Measurements from ENCODE around the gene KRTAP4-8. TPM values are rescaled to one million over a fixed set of nuclear protein-coding genes. Genes with fewer than 3 reads are reported as not detected.
"Not testable (repeated sequence)": the region's sequence is repeated elsewhere in the genome, so short reads cannot be mapped to it uniquely, and the experiment has no call there.

KRTAP4-8 gene
- polyA plus RNA-seq, 1 donor: not detected

GRCh38 chr17:41107941-41108450 lies 10.1 kb upstream of the KRTAP4-8 start:
- DNase-seq: no peak

- not testable (repeated sequence) for DNase-seq
Measured at GRCh38 chr17:41105347-41105746, 7.4 kb upstream of the KRTAP4-8 start, which contains the start of gene KRTAP4-9. Gene KRTAP4-9, plus strand, starts transcription at chr17:41105389. Its CDS starts 0 bp downstream, at chr17:41105389.

GRCh38 chr17:41104386-41105038 lies 6.6 kb upstream of the KRTAP4-8 start:
- DNase-seq: not testable (repeated sequence)

- DNase-seq: no peak
Measured at GRCh38 chr17:41103896-41104295, 6.0 kb upstream of the KRTAP4-8 start.

GRCh38 chr17:41101586-41102259 lies 3.8 kb upstream of the KRTAP4-8 start, which contains the start of gene KRTAP4-16:
Gene KRTAP4-16, minus strand, starts transcription at chr17:41102209. Its CDS starts 0 bp downstream, at chr17:41102209.
- no peak for DNase-seq

GRCh38 chr17:41099682-41100480 lies 1.9 kb upstream of the KRTAP4-8 start:
- DNase-seq: not testable (repeated sequence)

GRCh38 chr17:41098481-41098880 lies 539 bp upstream of the KRTAP4-8 start:
- DNase-seq: no peak

- no peak for DNase-seq
Measured at GRCh38 chr17:41096055-41096454, 1.9 kb downstream of the KRTAP4-8 start.

GRCh38 chr17:41088760-41089352 lies 9.1 kb downstream of the KRTAP4-8 start:
- DNase-seq: not testable (repeated sequence)

- DNase-seq: not testable (repeated sequence)
Measured at GRCh38 chr17:41084100-41084856, 13.7 kb downstream of the KRTAP4-8 start, which contains the start of gene KRTAP4-7. Gene KRTAP4-7, plus strand, starts transcription at chr17:41084150. Its CDS starts 57 bp downstream, at chr17:41084207.

- not testable (repeated sequence) for DNase-seq
Measured at GRCh38 chr17:41083427-41083826, 14.5 kb downstream of the KRTAP4-8 start.

- no peak for DNase-seq
Measured at GRCh38 chr17:41082626-41083025, 15.3 kb downstream of the KRTAP4-8 start.

GRCh38 chr17:41076788-41077187 lies 21.2 kb downstream of the KRTAP4-8 start:
- DNase-seq: no peak

- no peak for DNase-seq
Measured at GRCh38 chr17:41073676-41074075, 24.3 kb downstream of the KRTAP4-8 start.

GRCh38 chr17:41071606-41072360 lies 26.2 kb downstream of the KRTAP4-8 start:
- no peak for DNase-seq

- DNase-seq: no peak
Measured at GRCh38 chr17:41069031-41069430, 28.9 kb downstream of the KRTAP4-8 start.

GRCh38 chr17:41067281-41067680 lies 30.7 kb downstream of the KRTAP4-8 start:
- no peak for DNase-seq

- no peak for DNase-seq
Measured at GRCh38 chr17:41065829-41066624, 31.9 kb downstream of the KRTAP4-8 start, which contains the start of gene KRTAP2-4. Gene KRTAP2-4, minus strand, starts transcription at chr17:41065879. Its CDS starts 34 bp downstream, at chr17:41065845.

- not testable (repeated sequence) for DNase-seq
Measured at GRCh38 chr17:41065016-41065689, 32.8 kb downstream of the KRTAP4-8 start.

All from hindlimb muscle (tissue), 1 donor.